GM18502 (cell line): ENCODE data around the gene RAB14.
A peak's percentile ranks its signal among the peaks of the same experiment; 100 is the strongest.
"Not testable (repeated sequence)": the region's sequence is repeated elsewhere in the genome, so short reads cannot be mapped to it uniquely, and the experiment has no call there.

Experiments
- ATAC-seq: cut with Tn5 transposase; IDR thresholded peaks from one replicate; pipeline ENCODE4 v1.9.1; 2021; ENCODE audit warnings: mild to moderate bottlenecking; ENCODE audit not compliant: unreplicated experiment, poor library complexity

The RAB14 gene

GRCh38 chr9:121169094-121169601 lies 32.5 kb downstream of the RAB14 start:
- ATAC-seq, result no peak

DNA sequence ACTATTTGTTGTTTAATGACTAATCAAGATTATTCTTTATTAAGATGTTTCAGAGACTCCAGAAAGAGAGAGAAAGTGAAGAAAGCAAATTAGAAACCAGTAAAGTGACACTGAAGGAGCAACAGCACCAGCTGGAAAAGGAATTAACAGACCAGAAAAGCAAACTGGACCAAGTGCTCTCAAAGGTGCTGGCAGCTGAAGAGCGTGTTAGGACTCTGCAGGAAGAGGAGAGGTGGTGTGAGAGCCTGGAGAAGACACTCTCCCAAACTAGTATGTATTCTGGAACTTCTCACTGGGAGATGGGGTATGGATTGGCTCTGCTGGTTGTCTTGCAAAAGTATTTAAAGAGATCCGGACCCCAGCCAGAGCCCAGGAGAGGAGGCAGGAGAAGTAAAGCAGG lies 33.6 kb downstream of the RAB14 start:
- ATAC-seq, result no peak

DNA sequence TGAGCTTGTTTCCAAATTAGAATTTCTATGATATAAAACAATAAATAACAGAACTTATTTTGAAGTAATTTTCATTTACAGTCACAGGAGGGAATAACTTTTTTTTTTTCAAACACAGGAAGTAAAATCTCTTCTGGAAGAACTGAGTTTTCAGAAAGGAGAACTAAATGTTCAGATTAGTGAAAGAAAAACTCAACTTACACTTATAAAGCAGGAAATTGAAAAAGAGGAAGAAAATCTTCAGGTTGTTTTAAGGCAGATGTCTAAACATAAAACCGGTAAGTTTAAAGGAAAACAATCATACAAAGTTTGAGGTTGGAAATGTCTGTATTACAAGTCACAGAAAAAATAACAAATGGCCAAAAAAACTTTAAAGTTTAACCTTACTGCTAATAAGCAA lies 41.6 kb downstream of the RAB14 start:
- ATAC-seq, result no peak

- no peak for ATAC-seq
These were observed 43.7 kb downstream of the RAB14 start for GRCh38 chr9:121157939-121158338.

- ATAC-seq, result peak; percentile 89
These were observed 45.4 kb downstream of the RAB14 start for GRCh38 chr9:121156263-121156731.

GRCh38 chr9:121154782-121155181 lies 46.9 kb downstream of the RAB14 start:
- no peak for ATAC-seq

GRCh38 chr9:121153642-121154041 lies 48.0 kb downstream of the RAB14 start:
- ATAC-seq, result no peak

- ATAC-seq, result no peak
These were observed 51.5 kb downstream of the RAB14 start for GRCh38 chr9:121150188-121150587.

- no peak for ATAC-seq
These were observed 57.2 kb downstream of the RAB14 start for GRCh38 chr9:121144482-121144881.

GRCh38 chr9:121143771-121144170 lies 57.9 kb downstream of the RAB14 start:
- no peak for ATAC-seq

DNA sequence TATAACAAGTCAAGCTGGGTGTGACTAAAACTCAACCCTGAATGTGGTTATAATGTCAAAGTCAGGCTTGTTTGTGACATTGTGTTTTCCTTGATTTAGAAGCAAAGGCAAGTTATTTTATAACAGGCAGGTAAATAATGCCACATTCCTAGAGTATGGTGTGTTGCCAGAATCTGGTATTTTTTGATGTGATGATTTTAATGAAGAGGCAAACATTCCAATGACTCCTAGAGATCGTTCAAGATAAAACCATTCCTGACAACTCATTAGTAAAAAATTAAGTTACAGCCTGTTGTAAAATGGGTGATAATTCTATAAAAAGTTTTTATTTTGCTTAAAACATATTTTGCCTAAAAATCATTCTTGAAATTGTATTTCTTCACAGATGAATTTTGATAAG lies 60.0 kb downstream of the RAB14 start:
- no peak for ATAC-seq

DNA sequence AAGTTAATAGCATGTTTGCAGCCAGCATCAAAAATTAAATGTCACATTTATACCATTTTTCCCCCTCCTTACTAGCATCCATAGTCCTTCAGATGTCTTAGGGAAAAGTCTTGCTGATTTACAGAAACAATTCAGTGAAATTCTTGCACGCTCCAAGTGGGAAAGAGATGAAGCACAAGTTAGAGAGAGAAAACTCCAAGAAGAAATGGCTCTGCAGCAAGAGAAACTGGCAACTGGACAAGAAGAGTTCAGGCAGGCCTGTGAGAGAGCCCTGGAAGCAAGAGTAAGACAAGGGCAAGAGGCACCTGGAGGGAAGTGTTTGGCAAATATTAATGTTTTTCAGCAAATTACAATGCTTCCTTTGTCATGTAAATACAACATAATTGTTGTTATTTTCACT lies 60.4 kb downstream of the RAB14 start:
- no peak for ATAC-seq

- no peak for ATAC-seq
These were observed 61.5 kb downstream of the RAB14 start for GRCh38 chr9:121140162-121140561.

GRCh38 chr9:121138973-121139372 lies 62.7 kb downstream of the RAB14 start:
- ATAC-seq, result no peak

DNA sequence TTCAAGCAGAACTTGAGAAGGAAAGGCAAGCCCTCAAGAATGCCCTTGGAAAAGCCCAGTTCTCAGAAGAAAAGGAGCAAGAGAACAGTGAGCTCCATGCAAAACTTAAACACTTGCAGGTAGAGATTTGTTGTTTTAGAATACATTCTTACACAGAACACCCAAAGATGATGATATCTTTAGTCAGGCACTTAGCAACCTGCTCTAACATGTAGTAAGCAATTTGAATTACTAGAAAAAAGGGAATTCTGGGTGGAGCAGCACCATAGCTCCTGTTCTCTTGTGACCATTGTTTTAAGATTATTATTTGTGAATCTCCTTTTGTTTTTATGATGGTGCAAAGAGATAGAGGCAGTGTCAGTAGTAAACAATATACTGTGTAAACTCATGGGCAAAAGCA lies 63.1 kb downstream of the RAB14 start:
- ATAC-seq, result no peak

DNA sequence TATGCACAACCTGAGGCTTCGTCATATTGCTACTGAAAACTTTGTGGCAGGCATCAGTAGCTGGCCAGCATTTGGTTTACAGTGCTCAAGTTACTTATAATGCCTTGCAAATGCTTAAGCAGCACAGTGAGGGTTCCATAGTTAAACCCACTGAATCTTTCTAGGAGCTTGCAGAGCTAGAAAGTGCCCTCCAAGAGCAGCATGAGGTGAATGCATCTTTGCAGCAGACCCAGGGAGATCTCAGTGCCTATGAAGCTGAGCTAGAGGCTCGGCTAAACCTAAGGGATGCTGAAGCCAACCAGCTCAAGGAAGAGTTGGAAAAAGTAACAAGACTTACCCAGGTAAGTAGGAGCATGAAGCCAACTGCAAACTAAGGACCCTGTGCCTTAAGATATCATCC lies 66.0 kb downstream of the RAB14 start:
- ATAC-seq, result no peak

GRCh38 chr9:121133104-121133816 lies 68.4 kb downstream of the RAB14 start:
- no peak for ATAC-seq

GRCh38 chr9:121129384-121129783 lies 72.3 kb downstream of the RAB14 start:
- not testable (repeated sequence) for ATAC-seq
